ENCODE data around the gene NEAT1.

- TF ChIP-seq CTCF (IDR thresholded peaks at IDR 0.05) (no peak), POLR2A (IDR thresholded peaks at IDR 0.05) (no peak)
These were observed 15.9 kb downstream of the NEAT1 start for GRCh38 chr11:65438257-65439151.
